T-helper 1 cell treated with Interleukin-12 subunit alpha and Interleukin-12 subunit beta and Interleukin-4 antibody, amounts not matched to agents 30 μg/mL and 1 μg/mL, for 36 hours (primary cell): ENCODE measurements around the gene ELK4.

ENCODE experiments used
- H3K27ac Mint-ChIP-seq: one replicate; pipeline ENCODE4 v1.8.0; 2021; ENCODE audit warnings: mild to moderate bottlenecking, mixed read lengths
- H3K27me3 Mint-ChIP-seq: one replicate; pipeline ENCODE4 v1.8.0; 2021; ENCODE audit warnings: low read depth, mixed read lengths
- H3K36me3 Mint-ChIP-seq: one replicate; pipeline ENCODE4 v1.8.0; 2021; ENCODE audit warnings: low read depth, mixed read lengths
- H3K4me1 Mint-ChIP-seq: one replicate; pipeline ENCODE4 v1.8.0; 2021; ENCODE audit warnings: low read depth, mixed read lengths
- H3K4me3 Mint-ChIP-seq: one replicate; pipeline ENCODE4 v1.8.0; 2021; ENCODE audit warnings: mild to moderate bottlenecking, moderate library complexity, mixed read lengths
- H3K9me3 Mint-ChIP-seq: one replicate; pipeline ENCODE4 v1.8.0; 2021; ENCODE audit warnings: mixed read lengths

Gene ELK4

DNA sequence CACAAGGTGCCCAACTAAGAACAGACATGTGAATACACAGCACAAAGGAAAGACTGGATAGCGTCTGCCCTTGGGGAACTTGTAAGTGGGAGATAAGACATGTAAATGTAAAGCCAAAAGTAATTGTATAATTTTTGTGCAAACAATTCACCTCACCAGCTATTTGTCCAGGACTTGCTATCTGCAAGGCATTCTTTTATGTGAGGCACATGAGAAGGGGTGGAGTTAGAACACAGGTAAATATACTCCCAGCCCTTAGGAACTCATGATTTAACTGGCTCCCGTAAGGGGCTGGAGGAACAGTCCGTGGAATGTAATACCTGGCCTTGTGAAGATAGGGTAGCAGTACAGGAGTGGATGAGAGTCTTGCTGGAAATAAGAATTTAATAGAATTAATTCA is 66.0 kb downstream of the ELK4 start:
- H3K27ac Mint-ChIP-seq, result no peak overlapping the region
- H3K4me3 Mint-ChIP-seq, result no peak overlapping the region
- no peaks in the 10 kb centered on the region for H3K36me3 Mint-ChIP-seq
- H3K4me1 Mint-ChIP-seq, result no peaks in the 10 kb centered on the region
- no peaks in the 10 kb centered on the region for H3K9me3 Mint-ChIP-seq
- peaks cover 69% of the 10 kb centered on the region for H3K27me3 Mint-ChIP-seq

DNA sequence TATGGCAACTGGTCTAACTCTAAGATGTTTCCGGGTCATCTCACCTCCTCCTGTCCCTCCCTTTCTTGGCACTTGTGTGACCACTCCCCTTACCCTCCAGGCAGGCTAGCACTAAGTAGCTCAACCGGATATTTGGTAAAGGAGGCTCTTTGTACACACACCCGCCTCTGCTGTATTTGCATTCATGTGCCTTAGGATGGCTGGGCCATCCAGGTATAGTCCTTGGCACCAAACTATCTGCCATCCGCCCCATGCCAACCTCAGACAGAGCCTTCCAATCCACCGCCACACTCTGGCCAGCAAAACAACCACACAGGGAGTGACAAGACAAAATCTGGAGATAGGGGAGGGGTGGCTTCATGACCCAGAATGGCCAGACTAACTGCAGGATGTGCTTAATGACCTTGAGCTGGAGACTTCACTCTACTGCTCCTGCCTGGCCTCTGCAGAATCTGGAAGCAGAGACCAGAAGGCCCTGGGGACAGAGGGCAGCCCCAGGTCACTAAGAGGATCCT is 67.8 kb downstream of the ELK4 start:
- Mint-ChIP-seq H3K36me3 (no peaks in the 10 kb centered on the region), H3K27me3 (peaks cover 71% of the 10 kb centered on the region), H3K4me1 (no peaks in the 10 kb centered on the region), H3K4me3 (no peak overlapping the region), H3K9me3 (no peaks in the 10 kb centered on the region), H3K27ac (no peak overlapping the region)

DNA sequence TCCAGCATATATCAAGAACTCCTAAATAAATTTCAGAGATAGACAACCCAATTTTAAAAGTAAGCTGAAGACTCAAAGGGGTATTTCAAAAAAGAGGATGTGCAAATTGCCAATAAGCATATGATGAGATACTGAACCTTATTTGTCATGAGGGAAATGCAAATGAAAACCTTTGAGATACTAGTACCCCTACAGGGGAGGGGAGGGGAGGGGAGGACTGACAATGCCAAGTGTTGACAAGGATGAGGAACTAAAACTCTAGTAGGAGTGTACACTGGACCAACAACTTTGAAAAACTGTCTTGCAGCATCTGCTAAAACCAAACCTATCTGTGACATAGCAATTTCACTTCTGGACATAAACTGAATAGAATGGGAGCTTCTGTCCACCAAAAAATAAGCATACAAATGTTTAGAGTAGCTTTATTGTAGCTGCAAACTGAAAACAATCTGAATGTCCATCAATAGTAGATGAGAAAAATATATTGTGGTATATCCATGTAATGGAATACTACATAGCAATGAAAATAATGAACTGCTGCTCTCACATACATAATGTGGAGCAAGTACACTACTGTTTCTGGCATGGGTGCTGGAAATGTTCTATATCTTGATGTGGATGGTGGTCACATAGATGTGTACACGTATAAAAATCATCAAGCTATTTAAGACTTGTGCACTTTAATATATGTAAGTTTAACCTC is 70.2 kb downstream of the ELK4 start:
- H3K4me1 Mint-ChIP-seq, result no peaks in the 10 kb centered on the region
- H3K27me3 Mint-ChIP-seq, result peaks cover 67% of the 10 kb centered on the region
- H3K4me3 Mint-ChIP-seq, result no peak overlapping the region
- no peaks in the 10 kb centered on the region for H3K36me3 Mint-ChIP-seq
- H3K27ac Mint-ChIP-seq, result no peak overlapping the region
- H3K9me3 Mint-ChIP-seq, result no peaks in the 10 kb centered on the region
